MM.1S (cell line): ENCODE data around the gene MCM7.

Source experiments
- CTCF ChIP-seq: fragments of 300-600 bp; sonication (generic); IDR thresholded peaks from 2 replicates; pipeline ENCODE4 v1.5.1; 2016; ENCODE audit warnings: antibody characterized with exemption, low read length, mixed read lengths
- EZH2phosphoT487 ChIP-seq: fragments of 300-600 bp; sonication (generic); IDR thresholded peaks from 2 replicates; pipeline ENCODE4 v1.6.1; 2018; ENCODE audit warnings: antibody characterized with exemption, low read length

- TF ChIP-seq CTCF = no peak
- TF ChIP-seq EZH2phosphoT487 = no peak
Observed at GRCh38 chr7:100057006-100057405, 44.2 kb downstream of the MCM7 start.
